Endothelial cell of umbilical vein (primary cell): Measurements from ENCODE around the gene SAMD7.

Source experiments
- EZH2 ChIP-seq: IDR thresholded peaks from 2 replicates; pipeline ENCODE4 v1.6.1; 2012; ENCODE audit warnings: borderline replicate concordance, low read depth, mild to moderate bottlenecking, moderate library complexity, low read length, inconsistent platforms; ENCODE audit not compliant: severe bottlenecking
- FOS ChIP-seq: IDR thresholded peaks from 2 replicates; pipeline ENCODE4 v1.6.1; 2011; ENCODE audit warnings: mild to moderate bottlenecking, low read length, moderate library complexity, borderline replicate concordance; ENCODE audit not compliant: insufficient read depth
- GATA2 ChIP-seq: IDR thresholded peaks from 2 replicates; pipeline ENCODE4 v1.7.0; 2011; ENCODE audit warnings: low read depth, mild to moderate bottlenecking, moderate library complexity, mixed read lengths, low read length; ENCODE audit not compliant: insufficient read length, insufficient read depth
- JUN ChIP-seq: IDR thresholded peaks from 2 replicates; pipeline ENCODE4 v1.6.1; 2011; ENCODE audit warnings: borderline replicate concordance, low read depth; ENCODE audit not compliant: insufficient read length, insufficient read depth
- MYC ChIP-seq: IDR thresholded peaks from one replicate; pipeline ENCODE4 v1.6.1; 2011; ENCODE audit warnings: mild to moderate bottlenecking, low read depth, low read length
- POLR2A ChIP-seq: IDR thresholded peaks from 2 replicates; pipeline ENCODE4 v1.6.1; 2012; ENCODE audit warnings: low read depth, mild to moderate bottlenecking, control low read depth, low read length
- POLR2AphosphoS5 ChIP-seq: IDR thresholded peaks from 2 replicates; pipeline ENCODE4 v1.6.1; 2012; ENCODE audit warnings: low read depth, mild to moderate bottlenecking, control low read depth, low read length, moderate library complexity; ENCODE audit not compliant: insufficient read depth
- TF ChIP-seq, protein P1 (sequence below): IDR thresholded peaks from 2 replicates; pipeline ENCODE4 v1.6.1; 2011; ENCODE audit not compliant: insufficient read depth, insufficient read length
- TF ChIP-seq, protein P2 (sequence below), 2 donors: IDR thresholded peaks; 1 replicate in 1 of 2; 2 replicates in 1 of 2; pipeline ENCODE4 v1.5.1; 2011; ENCODE audit warnings: low read length in 2 of 2, mild to moderate bottlenecking in 2 of 2, moderate library complexity in 2 of 2, control low read depth in 1 of 2, inconsistent platforms in 1 of 2, low read depth in 1 of 2; ENCODE audit not compliant: insufficient read depth in 1 of 2; ENCODE audit errors: extremely low read depth in 1 of 2

DNA sequence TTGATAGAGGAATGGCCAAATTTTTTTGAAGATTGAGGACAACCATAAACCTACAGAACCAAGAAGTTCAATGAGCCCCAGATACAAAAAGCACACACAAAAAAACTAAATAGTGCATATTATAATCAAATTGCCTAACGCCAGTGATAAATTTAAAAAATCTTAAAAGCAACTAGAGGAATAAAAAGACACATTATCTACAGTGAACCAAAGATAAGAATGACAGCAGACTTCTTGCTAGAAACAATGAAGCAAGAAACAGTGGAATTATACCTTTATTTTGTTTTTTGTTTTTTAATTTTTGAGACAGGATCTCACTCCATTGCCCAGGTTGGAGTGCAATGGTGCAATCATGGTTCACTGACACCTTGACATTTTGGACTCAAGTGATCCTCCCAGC is 9.9 kb upstream of the SAMD7 start:
- TF ChIP-seq, protein P1, sequence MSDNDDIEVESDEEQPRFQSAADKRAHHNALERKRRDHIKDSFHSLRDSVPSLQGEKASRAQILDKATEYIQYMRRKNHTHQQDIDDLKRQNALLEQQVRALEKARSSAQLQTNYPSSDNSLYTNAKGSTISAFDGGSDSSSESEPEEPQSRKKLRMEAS = no peak
- TF ChIP-seq, protein P2, sequence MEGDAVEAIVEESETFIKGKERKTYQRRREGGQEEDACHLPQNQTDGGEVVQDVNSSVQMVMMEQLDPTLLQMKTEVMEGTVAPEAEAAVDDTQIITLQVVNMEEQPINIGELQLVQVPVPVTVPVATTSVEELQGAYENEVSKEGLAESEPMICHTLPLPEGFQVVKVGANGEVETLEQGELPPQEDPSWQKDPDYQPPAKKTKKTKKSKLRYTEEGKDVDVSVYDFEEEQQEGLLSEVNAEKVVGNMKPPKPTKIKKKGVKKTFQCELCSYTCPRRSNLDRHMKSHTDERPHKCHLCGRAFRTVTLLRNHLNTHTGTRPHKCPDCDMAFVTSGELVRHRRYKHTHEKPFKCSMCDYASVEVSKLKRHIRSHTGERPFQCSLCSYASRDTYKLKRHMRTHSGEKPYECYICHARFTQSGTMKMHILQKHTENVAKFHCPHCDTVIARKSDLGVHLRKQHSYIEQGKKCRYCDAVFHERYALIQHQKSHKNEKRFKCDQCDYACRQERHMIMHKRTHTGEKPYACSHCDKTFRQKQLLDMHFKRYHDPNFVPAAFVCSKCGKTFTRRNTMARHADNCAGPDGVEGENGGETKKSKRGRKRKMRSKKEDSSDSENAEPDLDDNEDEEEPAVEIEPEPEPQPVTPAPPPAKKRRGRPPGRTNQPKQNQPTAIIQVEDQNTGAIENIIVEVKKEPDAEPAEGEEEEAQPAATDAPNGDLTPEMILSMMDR (IDR thresholded peaks at IDR 0.05; ENCODE audit: extremely low read depth in 1 of 2, insufficient read depth in 1 of 2, low read depth in 1 of 2, low read length in 2 of 2) = no peak
- TF ChIP-seq EZH2 (no peak), GATA2 (no peak), JUN (no peak), POLR2A (no peak), MYC (no peak), POLR2AphosphoS5 (no peak), FOS (no peak)
